Adrenal gland (tissue), 5 donors: Measurements from ENCODE around the gene TSPOAP1.

Experiments
- CTCF ChIP-seq, 6 experiments: fragments of 450-650 bp in 4 of 6; fragments of 200-600 bp in 2 of 6; sonication (generic) in 1 of 6; IDR thresholded peaks; 1 replicate in 5 of 6; 2 replicates in 1 of 6; pipeline versions ENCODE4 v1.5.1 to v1.8.0; 2016 to 2021; ENCODE audit warnings: antibody characterized with exemption in 6 of 6, mild to moderate bottlenecking in 2 of 6, moderate library complexity in 1 of 6
- POLR2A ChIP-seq, 2 donors: fragments of 450-650 bp; IDR thresholded peaks; one replicate each; pipeline ENCODE4 v1.6.1; 2017; ENCODE audit warnings: antibody characterized with exemption in 2 of 2, mild to moderate bottlenecking in 2 of 2, moderate library complexity in 1 of 2
- donor health status: DM: no; HTN: no; CAD: no.

- TF ChIP-seq POLR2A (IDR thresholded peaks at IDR 0.05) (no peak), CTCF (IDR thresholded peaks at IDR 0.05) (no peak)
Observed at GRCh38 chr17:58311429-58311894, 17.1 kb downstream of the TSPOAP1 start.
